ENCODE results near the gene CGB1.

The CGB1 gene

DNA sequence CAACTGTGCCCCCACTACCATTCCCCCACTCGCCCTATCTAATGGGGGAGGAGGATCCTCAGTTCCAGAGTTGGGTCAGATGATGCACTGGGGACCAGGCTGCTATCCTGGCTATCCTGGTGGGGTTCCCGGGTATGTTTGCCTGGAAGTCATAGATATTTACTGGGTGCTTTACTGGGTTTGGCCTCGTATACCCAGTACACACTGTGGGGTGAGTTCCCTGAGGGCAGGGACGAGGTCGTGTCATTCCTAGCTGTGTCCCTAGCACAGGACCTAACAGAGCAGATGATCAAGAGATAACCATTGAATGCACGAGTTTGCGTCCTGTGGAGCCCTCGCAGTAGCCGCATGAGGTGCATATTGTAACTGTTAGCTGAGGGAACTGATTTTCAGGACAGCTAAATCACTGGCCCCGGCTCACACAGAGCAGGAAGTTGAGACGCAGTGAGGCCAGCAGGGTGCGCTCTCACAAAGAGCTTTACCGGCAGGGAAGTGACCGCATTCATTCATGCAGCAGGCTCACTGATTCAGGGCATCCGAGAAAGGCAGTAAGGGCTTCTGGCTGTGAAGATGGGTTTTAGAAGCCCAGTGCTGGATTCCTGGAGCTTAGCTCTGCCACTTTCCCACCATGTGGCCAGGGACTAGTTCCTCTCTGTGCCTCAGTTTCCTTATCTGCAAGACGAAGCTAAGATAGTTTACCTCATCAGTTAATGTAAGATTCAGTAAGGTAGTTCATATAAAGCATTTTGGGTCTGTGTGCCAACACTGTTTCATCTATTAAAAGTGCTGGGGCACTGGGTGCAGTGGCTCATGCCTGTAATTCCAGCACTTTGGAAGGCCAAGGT, 37.0 kb downstream of the CGB1 start:
- FAIRE-seq (no peak), DNase-seq (ENCODE audit: low spot score) (peak; percentile 31)

- FAIRE-seq (no peak), DNase-seq (ENCODE audit: low spot score) (peak; percentile 66)
Measured at GRCh38 chr19:48997972-48998371, 38.7 kb downstream of the CGB1 start.

GRCh38 chr19:48994035-48994386, 42.7 kb downstream of the CGB1 start:
- FAIRE-seq (no peak), DNase-seq (ENCODE audit: low spot score) (no peak)

DNA sequence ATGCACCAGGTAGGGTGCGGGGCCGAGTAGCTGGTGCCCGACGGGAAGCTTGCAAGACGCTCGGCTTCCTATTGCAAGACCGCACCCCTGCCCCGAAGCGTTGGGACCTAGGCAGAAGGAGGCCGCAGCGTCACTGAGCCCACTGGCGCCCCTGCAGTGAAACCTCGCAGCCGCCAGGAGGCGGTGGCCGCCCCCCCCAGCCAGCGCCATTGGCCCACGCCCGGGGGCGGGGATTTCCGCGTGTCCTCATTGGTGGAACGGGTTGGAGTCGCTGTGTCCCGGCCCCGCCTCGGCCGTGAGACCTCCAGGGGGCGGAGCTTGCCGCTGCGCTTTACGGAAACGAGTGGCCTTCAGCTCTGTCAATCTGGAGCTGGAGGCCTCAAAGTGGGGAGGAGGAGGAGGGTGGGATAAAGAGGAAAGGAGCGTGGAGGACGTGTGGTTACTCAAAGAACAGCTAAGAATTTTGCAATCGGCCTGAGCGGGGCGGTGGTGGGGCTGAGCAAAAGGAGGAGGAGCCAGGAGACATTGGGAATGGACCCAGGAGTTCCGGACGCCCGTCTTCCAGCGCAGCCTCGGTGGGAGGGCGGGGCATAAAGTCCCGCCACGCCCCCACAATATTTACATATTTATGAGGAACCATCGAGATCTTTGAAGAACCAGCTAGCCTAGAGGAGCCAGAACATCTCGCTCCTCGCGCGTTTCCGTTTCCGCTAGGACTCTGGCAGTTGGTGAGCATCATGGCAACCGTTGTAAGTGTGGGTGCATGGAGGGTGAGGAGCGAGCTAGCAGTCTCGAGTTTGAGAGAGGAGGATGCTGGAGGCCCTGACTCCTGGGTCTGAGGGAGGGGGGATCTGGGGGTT, 43.3 kb downstream of the CGB1 start, which contains the start of the genes GYS1 and RUVBL2:
TSS of gene GYS1 (minus strand) at position 135 of the 860 bp plus-strand sequence. CDS start 197 bp downstream, outside the sequence.
TSS of gene RUVBL2 (plus strand) at position 713 of the 860 bp plus-strand sequence. CDS start at position 738, 25 bp downstream.
- peak; percentile 96 for DNase-seq (ENCODE audit: low spot score)
- FAIRE-seq, result peak; percentile 83

DNA sequence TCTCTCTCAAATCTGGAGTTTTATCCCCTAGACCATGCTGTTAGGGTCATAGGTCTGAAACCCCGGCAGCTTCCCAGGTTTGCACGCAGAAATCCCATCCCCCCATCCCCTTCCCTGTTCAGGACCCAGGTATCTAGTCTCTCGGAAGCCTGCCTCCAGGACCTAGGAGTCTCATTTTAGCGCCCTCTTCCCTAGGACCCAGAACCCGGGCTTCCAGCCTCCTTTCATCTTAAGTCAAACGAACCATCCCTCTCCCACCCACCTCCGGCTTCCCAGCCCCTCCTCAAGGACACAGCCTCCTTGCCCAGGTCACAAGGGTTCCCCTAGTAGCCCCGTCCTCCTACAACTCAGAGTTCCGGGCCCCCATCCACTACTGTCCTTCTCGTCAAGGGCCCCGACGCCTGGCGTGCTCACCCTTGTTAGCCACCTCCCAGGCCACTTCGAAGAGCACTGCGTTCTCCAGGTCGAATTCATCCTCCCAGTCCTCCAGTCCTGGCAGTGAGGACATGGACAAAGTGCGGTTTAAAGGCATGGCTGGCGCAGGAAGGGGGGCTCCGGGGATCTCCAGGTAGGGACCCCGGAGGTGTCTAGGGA, 44.0 kb downstream of the CGB1 start:
- FAIRE-seq (no peak), DNase-seq (ENCODE audit: low spot score) (no peak)

DNA sequence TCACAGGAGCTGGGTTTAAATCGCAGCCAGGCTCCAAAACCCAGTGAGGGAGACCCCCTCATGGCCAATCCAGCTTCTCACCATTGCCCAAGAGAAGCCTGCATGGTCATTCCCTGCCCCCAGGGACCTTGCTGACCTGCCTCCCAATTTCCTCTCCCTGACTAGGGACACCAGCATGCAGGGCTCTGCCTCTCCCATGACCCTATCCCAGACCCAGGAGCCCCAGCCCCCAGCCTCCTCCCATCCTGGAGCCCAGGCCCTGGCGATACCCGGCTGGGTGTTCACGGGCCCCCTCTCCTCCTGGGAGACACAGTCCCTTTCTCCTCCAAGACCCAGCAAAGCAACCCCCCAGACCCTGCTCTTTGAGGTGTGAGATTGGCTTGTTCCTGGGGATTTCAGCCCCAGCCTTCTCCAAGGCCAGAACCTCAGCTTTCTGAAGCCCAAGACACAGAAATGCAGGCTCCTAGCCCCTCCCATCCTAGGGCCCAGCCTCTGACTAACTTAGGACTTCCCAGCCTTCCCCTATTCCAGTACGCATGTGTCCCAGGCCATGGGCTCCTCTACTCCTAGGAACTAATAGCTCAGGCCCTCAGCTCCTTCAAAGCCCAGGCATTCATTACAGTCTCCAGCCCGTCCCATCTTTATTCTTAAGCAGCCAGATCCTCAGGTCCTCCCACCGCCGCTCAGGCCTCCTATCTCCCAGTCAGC, 44.7 kb downstream of the CGB1 start:
- peak; percentile 68 for DNase-seq (ENCODE audit: low spot score)
- FAIRE-seq, result no peak

- DNase-seq (ENCODE audit: low spot score) (no peak), FAIRE-seq (no peak)
Measured at GRCh38 chr19:48991011-48991609, 45.6 kb downstream of the CGB1 start.

- no peak for DNase-seq (ENCODE audit: low spot score)
Measured at GRCh38 chr19:48990400-48990799, 46.3 kb downstream of the CGB1 start.

DNA sequence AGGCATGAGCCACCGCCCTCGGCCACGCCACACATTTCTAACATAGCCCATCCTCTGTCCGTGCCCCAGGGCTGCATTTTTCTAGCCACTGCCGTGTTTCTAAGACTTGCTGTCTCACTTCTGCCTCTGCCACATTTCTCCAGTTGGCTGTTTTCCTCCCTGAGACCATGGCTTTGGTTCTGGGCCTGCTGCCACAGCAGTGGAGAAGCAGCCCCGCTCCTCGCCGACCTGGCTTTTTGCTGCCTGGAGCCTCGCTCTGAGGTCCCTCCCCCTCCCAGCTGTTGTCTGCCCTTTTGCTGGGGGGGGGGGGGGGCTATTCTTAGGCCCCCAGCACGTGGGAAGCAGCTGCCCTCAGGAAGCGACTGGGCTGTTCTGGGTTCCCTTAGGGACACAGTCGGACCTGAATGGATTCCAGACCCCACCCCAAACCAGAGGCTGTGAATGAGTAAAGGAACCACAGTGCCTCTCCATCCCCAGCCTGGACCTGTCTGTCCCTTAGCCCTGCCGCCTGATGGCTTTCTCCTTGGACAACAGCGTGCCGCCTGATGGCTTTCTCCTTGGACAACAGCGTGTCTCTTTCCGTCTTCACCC, 46.9 kb downstream of the CGB1 start:
- no peak for FAIRE-seq
- DNase-seq (ENCODE audit: low spot score), result no peak

More at GRCh38 chr19:48990400-48990799, 46.3 kb downstream of the CGB1 start:
- FAIRE-seq, result no peak

- no peak for FAIRE-seq
Measured at GRCh38 chr19:48988860-48989259, 47.8 kb downstream of the CGB1 start.

DNA sequence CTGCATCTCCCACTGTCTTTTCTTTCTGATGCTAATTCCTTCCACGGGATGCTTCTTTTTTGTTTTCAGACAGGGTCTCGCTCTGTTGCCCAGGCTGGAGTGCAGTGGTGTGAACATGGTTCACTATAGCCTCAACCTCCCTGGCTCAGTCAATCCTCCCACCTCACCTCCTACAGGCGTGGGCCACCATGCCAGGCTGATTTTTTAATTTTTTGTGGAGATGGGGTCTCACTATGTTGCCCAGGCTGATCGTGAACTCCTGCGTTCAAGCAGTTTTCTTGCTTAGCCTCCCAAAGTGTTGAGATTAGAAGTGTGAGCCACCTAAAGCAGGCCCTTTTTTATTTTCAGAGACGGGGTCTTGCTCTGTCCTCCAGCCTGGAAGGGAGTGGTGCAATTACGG, 48.4 kb downstream of the CGB1 start:
- DNase-seq (ENCODE audit: low spot score) (no peak), FAIRE-seq (no peak)

More at GRCh38 chr19:48988860-48989259, 47.8 kb downstream of the CGB1 start:
- no peak for DNase-seq (ENCODE audit: low spot score)

- no peak for FAIRE-seq
- DNase-seq (ENCODE audit: low spot score), result no peak
Measured at GRCh38 chr19:48987323-48987722, 49.4 kb downstream of the CGB1 start.

GRCh38 chr19:48986211-48986610, 50.5 kb downstream of the CGB1 start:
- FAIRE-seq (no peak), DNase-seq (ENCODE audit: low spot score) (no peak)

DNA sequence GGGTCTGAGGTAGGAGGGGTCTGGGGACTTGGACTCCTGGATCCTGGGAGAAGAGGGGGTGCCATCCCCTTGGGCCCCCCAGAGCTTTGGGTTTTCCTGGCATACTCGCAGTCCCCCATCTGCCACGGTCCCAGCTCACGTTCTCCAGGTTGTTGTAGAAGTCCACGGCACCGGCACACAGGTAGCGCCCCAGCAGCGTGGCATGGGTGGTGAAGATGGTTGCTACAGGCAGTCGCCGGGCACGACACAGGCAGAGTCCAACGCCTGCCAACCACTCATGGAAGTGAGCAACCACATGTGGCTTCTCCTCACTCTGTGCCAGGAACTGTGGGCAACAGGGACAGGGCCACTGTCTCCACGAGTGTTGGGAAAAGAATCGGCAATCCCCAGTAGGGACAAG, 51.0 kb downstream of the CGB1 start:
- no peak for DNase-seq (ENCODE audit: low spot score)
- no peak for FAIRE-seq
